K562 (cell line): ENCODE results near the gene GBP7. TPM values are rescaled to one million over a fixed set of nuclear protein-coding genes. Genes with fewer than 3 reads are reported as not detected.

Experiments used
- ADNP ChIP-seq: fragments of 200-800 bp; sonication (Bioruptor generic); IDR thresholded peaks from 2 replicates; pipeline ENCODE4 v1.6.1; 2016; ENCODE audit warnings: missing genetic modification characterization, missing compliant biosample characterization
- C11orf30 ChIP-seq: fragments of 450-650 bp; IDR thresholded peaks from 2 replicates; pipeline ENCODE4 v1.6.1; 2016; ENCODE audit warnings: low read depth, mild to moderate bottlenecking
- CBX2 ChIP-seq: fragments of 200-600 bp; sonication (generic); IDR thresholded peaks from one replicate; pipeline ENCODE4 v1.6.1; 2012; ENCODE audit warnings: mild to moderate bottlenecking, low read length, inconsistent platforms; ENCODE audit not compliant: insufficient read depth, poor library complexity, severe bottlenecking
- CLOCK ChIP-seq: fragments of 250-450 bp; sonication (Bioruptor Pico); IDR thresholded peaks from 2 replicates; pipeline ENCODE4 v1.4.0; 2020; ENCODE audit warnings: mild to moderate bottlenecking, moderate library complexity, borderline replicate concordance
- CREM ChIP-seq: IDR thresholded peaks from 2 replicates; pipeline ENCODE4 v1.6.1; 2014; ENCODE audit warnings: antibody characterized with exemption, low read depth
- LCOR ChIP-seq: sonication (generic); formaldehyde crosslinking; IDR thresholded peaks from 2 replicates; pipeline ENCODE4 v1.8.0; 2022; ENCODE audit warnings: mild to moderate bottlenecking, missing genetic modification reagents
- MAFK ChIP-seq: IDR thresholded peaks from 2 replicates; pipeline ENCODE4 v1.6.1; 2011; ENCODE audit warnings: low read length, improper control_type of control experiment
- NCOR1 ChIP-seq: fragments of 450-650 bp; IDR thresholded peaks from 2 replicates; pipeline ENCODE4 v1.6.1; 2016; ENCODE audit warnings: mild to moderate bottlenecking, moderate library complexity
- RB1 ChIP-seq: fragments of 450-650 bp; IDR thresholded peaks from 2 replicates; pipeline ENCODE4 v1.6.1; 2017; ENCODE audit warnings: low read depth, mild to moderate bottlenecking
- SMARCB1 ChIP-seq: IDR thresholded peaks from 2 replicates; pipeline ENCODE4 v1.6.1; 2011; ENCODE audit warnings: improper control_type of control experiment, low read depth; ENCODE audit not compliant: insufficient read length
- TBL1XR1 ChIP-seq, 2 experiments: IDR thresholded peaks; 2 replicates each; pipeline ENCODE4 v1.6.1; 2012; ENCODE audit warnings: improper control_type of control experiment in 2 of 2, low read length in 2 of 2, mild to moderate bottlenecking in 1 of 2
- TCF7L2 ChIP-seq: fragments of 150-350 bp; IDR thresholded peaks from 2 replicates; pipeline ENCODE4 v1.6.1; 2016; ENCODE audit warnings: low read depth, mild to moderate bottlenecking, low read length, moderate library complexity
- U2AF2 ChIP-seq: fragments of 200-400 bp; formaldehyde crosslinking; optimal IDR thresholded peaks from 2 replicates; pipeline ENCODE3; 2017; ENCODE audit warnings: low read depth, mild to moderate bottlenecking, low read length
- ZNF232 ChIP-seq: sonication (generic); formaldehyde crosslinking; IDR thresholded peaks from 2 replicates; pipeline ENCODE4 v1.8.0; 2022; ENCODE audit warnings: mild to moderate bottlenecking, missing genetic modification reagents
- ZNF316 ChIP-seq: fragments of 450-650 bp; IDR thresholded peaks from 2 replicates; pipeline ENCODE4 v1.6.1; 2016
- ZNF324 ChIP-seq: fragments of 250-450 bp; sonication (Bioruptor Pico); IDR thresholded peaks from 2 replicates; pipeline ENCODE4 v1.4.0; 2020; ENCODE audit warnings: mild to moderate bottlenecking
- ZNF561 ChIP-seq: fragments of 450-650 bp; formaldehyde crosslinking; conservative IDR thresholded peaks from 2 replicates; pipeline ENCODE4 v1.4.0; 2020; ENCODE audit warnings: mild to moderate bottlenecking, moderate library complexity
- ZNF584 ChIP-seq: fragments of 200-800 bp; sonication (Bioruptor generic); IDR thresholded peaks from 2 replicates; pipeline ENCODE4 v1.6.1; 2016; ENCODE audit warnings: low read depth, mild to moderate bottlenecking, missing genetic modification characterization, missing compliant biosample characterization
- polyA plus RNA-seq, 8 experiments: library from polyadenylated mRNA; depleted of rRNA in 4 of 8; stranded (reverse) in 5 of 8; unstranded in 3 of 8; fragments of >200 nt; fragmentation: Nextera tagmentation in 2 of 8; fragmentation: Illumina TruSeq in 1 of 8; extraction: Ambion mirVana in 2 of 8; extraction: Trizol in 1 of 8; gene quantifications; 2 replicates each; pipeline versions ENCODE4 v1.2.1 to v1.2.3, GENCODE V29; 2011 to 2014; ENCODE audit warnings: inconsistent platforms in 1 of 8, missing spikeins in 1 of 8
- total RNA-seq, 7 experiments: library from RNA; depleted of rRNA in 6 of 7; stranded (reverse); fragments of >200 nt in 6 of 7; fragmentation: Illumina TruSeq in 2 of 7; extraction: Trizol in 2 of 7; gene quantifications; 2 replicates each; pipeline versions ENCODE4 v1.2.1 to v1.2.3, GENCODE V29; 2011 to 2021; ENCODE audit warnings: low replicate concordance in 1 of 7
- TF ChIP-seq, protein P1 (sequence below): fragments of 450-650 bp; formaldehyde crosslinking; IDR thresholded peaks from 2 replicates; pipeline ENCODE4 v1.4.0; 2022; ENCODE audit warnings: missing genetic modification characterization

The GBP7 gene
- total and polyA plus RNA-seq, 9 of the 15 experiments (the other 6 are each of a cell fraction or from before 2014, with no cell fraction given): 0.03 TPM; not detected in 8

GRCh38 chr1:89104687-89105086, 71.1 kb downstream of the GBP7 start (continued):
- no peak for TF ChIP-seq LCOR (CRISPR knock-in tag)
- TF ChIP-seq ZNF316: peak; percentile 61
- TF ChIP-seq CREM: peak; percentile 59
- TF ChIP-seq SMARCB1: no peak
- no peak for TF ChIP-seq TBL1XR1 (IDR thresholded peaks at IDR 0.05; ENCODE audit: low read length in 2 of 2)
- TF ChIP-seq ZNF324 (CRISPR knock-in tag): peak; percentile 70; the same call in 1 of the 2 replicates
- TF ChIP-seq CBX2: no peak
- TF ChIP-seq MAFK: 0 out of 2 replicates have a peak, but pooled peaks have one; percentile 15
- no peak for TF ChIP-seq TCF7L2
- no peak for TF ChIP-seq ZNF584 (CRISPR knock-in tag)
- TF ChIP-seq NCOR1: no peak
- TF ChIP-seq ZNF561 (CRISPR knock-in tag): no peak
- TF ChIP-seq U2AF2: no peak
- TF ChIP-seq, protein P1, sequence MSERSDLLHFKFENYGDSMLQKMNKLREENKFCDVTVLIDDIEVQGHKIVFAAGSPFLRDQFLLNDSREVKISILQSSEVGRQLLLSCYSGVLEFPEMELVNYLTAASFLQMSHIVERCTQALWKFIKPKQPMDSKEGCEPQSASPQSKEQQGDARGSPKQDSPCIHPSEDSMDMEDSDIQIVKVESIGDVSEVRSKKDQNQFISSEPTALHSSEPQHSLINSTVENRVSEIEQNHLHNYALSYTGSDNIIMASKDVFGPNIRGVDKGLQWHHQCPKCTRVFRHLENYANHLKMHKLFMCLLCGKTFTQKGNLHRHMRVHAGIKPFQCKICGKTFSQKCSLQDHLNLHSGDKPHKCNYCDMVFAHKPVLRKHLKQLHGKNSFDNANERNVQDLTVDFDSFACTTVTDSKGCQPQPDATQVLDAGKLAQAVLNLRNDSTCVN (CRISPR knock-in tag): no peak
- TF ChIP-seq RB1: no peak
- TF ChIP-seq ZNF232 (CRISPR knock-in tag): no peak
- peak; percentile 69 for TF ChIP-seq C11orf30
- TF ChIP-seq ADNP (tag): no peak
- no peak for TF ChIP-seq CLOCK (CRISPR knock-in tag)
